GM23338 (cell line): ENCODE data around the gene PTRHD1. TPM values are rescaled to one million over a fixed set of nuclear protein-coding genes. Genes with fewer than 3 reads are reported as not detected.
"Not testable (repeated sequence)": the region's sequence is repeated elsewhere in the genome, so short reads cannot be mapped to it uniquely, and the experiment has no call there.

Source experiments
- ATAC-seq: fragments of 200-7000 bp; cut with Tn5 transposase; 3 replicates; pipeline ENCODE4 v1.9.1; 2020
- DNase-seq: peaks from one replicate; pipeline ENCODE4 v3.0.0-alpha.2; 2015; ENCODE audit warnings: low spot score
- H2AFZ ChIP-seq: fragments of 200-600 bp; sonication (generic); 2 replicates; pipeline ENCODE4 v1.8.0; 2016; ENCODE audit warnings: antibody characterized with exemption, mild to moderate bottlenecking, moderate library complexity
- H3F3A ChIP-seq: fragments of 200-600 bp; sonication (generic); replicated peaks from 2 replicates; pipeline ENCODE4 v1.8.0; 2017; ENCODE audit warnings: antibody characterized with exemption, mixed run types, low read depth
- H3K27ac ChIP-seq: fragments of 200-600 bp; sonication (generic); 2 replicates; pipeline ENCODE4 v1.6.1; 2016; ENCODE audit warnings: low read depth
- H3K27me3 ChIP-seq: fragments of 200-600 bp; sonication (generic); 2 replicates; pipeline ENCODE4 v1.8.0; 2016; ENCODE audit warnings: mild to moderate bottlenecking, mixed run types, moderate library complexity; ENCODE audit not compliant: insufficient read depth
- H3K36me3 ChIP-seq: fragments of 200-600 bp; sonication (generic); 2 replicates; pipeline ENCODE4 v1.8.0; 2016; ENCODE audit warnings: mild to moderate bottlenecking; ENCODE audit not compliant: insufficient read depth
- H3K4me1 ChIP-seq: fragments of 200-600 bp; sonication (generic); 2 replicates; pipeline ENCODE4 v1.8.0; 2016; ENCODE audit warnings: mild to moderate bottlenecking, moderate library complexity; ENCODE audit not compliant: insufficient read depth
- H3K4me2 ChIP-seq: fragments of 200-600 bp; sonication (generic); 2 replicates; pipeline ENCODE4 v1.7.1; 2017; ENCODE audit warnings: mixed run types
- H3K4me3 ChIP-seq: fragments of 200-600 bp; sonication (generic); 2 replicates; pipeline ENCODE4 v1.6.1; 2016; ENCODE audit warnings: mixed run types
- H3K79me2 ChIP-seq: fragments of 200-600 bp; sonication (generic); replicated peaks from 2 replicates; pipeline ENCODE4 v1.8.0; 2017; ENCODE audit warnings: mild to moderate bottlenecking; ENCODE audit not compliant: insufficient read depth
- H3K9me2 ChIP-seq: fragments of 200-600 bp; sonication (generic); 2 replicates; pipeline ENCODE4 v1.8.0; 2017; ENCODE audit not compliant: insufficient read depth
- H4K20me1 ChIP-seq: fragments of 200-600 bp; sonication (generic); replicated peaks from 2 replicates; pipeline ENCODE4 v1.8.0; 2017; ENCODE audit warnings: mild to moderate bottlenecking; ENCODE audit not compliant: insufficient read depth
- H3K27ac Mint-ChIP-seq: 2 replicates; pipeline ENCODE4 v1.8.0; 2020; ENCODE audit warnings: inconsistent platforms, mild to moderate bottlenecking, moderate library complexity, mixed read lengths
- H3K27me3 Mint-ChIP-seq: 3 replicates; pipeline ENCODE4 v1.8.0; 2022; ENCODE audit warnings: low read depth, mild to moderate bottlenecking, moderate library complexity, mixed read lengths, inconsistent platforms; ENCODE audit not compliant: insufficient read depth, poor library complexity
- H3K36me3 Mint-ChIP-seq: 3 replicates; pipeline ENCODE4 v1.8.0; 2021; ENCODE audit warnings: low read depth, mild to moderate bottlenecking, inconsistent platforms, moderate library complexity, mixed read lengths
- H3K4me1 Mint-ChIP-seq: 3 replicates; pipeline ENCODE4 v1.8.0; 2020; ENCODE audit warnings: mild to moderate bottlenecking, inconsistent platforms, mixed read lengths
- H3K4me3 Mint-ChIP-seq: 3 replicates; pipeline ENCODE4 v1.8.0; 2021; ENCODE audit warnings: moderate library complexity, mild to moderate bottlenecking, inconsistent platforms, mixed read lengths
- H3K9me3 Mint-ChIP-seq: 3 replicates; pipeline ENCODE4 v1.8.0; 2020; ENCODE audit warnings: moderate library complexity, mild to moderate bottlenecking, inconsistent platforms, mixed read lengths
- EZH2 ChIP-seq: fragments of 200-600 bp; sonication (generic); IDR thresholded peaks from one replicate; pipeline ENCODE4 v1.8.0; 2017; ENCODE audit warnings: antibody characterized with exemption, mild to moderate bottlenecking, low read depth; ENCODE audit not compliant: unreplicated experiment
- EZH2phosphoT487 ChIP-seq: fragments of 200-600 bp; sonication (generic); IDR thresholded peaks from one replicate; pipeline ENCODE4 v1.8.1; 2018; ENCODE audit warnings: antibody characterized with exemption; ENCODE audit not compliant: unreplicated experiment
- JUNB ChIP-seq: IDR thresholded peaks from one replicate; pipeline ENCODE4 v1.6.1; 2016; ENCODE audit warnings: antibody characterized with exemption; ENCODE audit not compliant: unreplicated experiment
- NANOG ChIP-seq: IDR thresholded peaks from 2 replicates; pipeline ENCODE4 v1.6.1; 2016; ENCODE audit warnings: antibody characterized with exemption, borderline replicate concordance
- POLR2AphosphoS5 ChIP-seq: IDR thresholded peaks from 2 replicates; pipeline ENCODE4 v1.6.1; 2016; ENCODE audit warnings: antibody characterized with exemption, low read depth
- STAT1 ChIP-seq: IDR thresholded peaks from one replicate; pipeline ENCODE4 v1.6.1; 2016; ENCODE audit warnings: antibody characterized with exemption; ENCODE audit not compliant: unreplicated experiment
- ZNF114 ChIP-seq: fragments of 250-450 bp; sonication (Bioruptor Pico); IDR thresholded peaks from 2 replicates; pipeline ENCODE4 v1.5.0; 2020; ENCODE audit warnings: mild to moderate bottlenecking, moderate library complexity
- ZNF331 ChIP-seq: fragments of 250-450 bp; sonication (Bioruptor Pico); IDR thresholded peaks from 2 replicates; pipeline ENCODE4 v1.5.0; 2020; ENCODE audit warnings: low read depth, mild to moderate bottlenecking, moderate library complexity
- polyA plus RNA-seq: library from polyadenylated mRNA; unstranded; fragments of >200 nt; fragmentation: Nextera tagmentation; extraction: Ambion mirVana; gene quantifications from 2 replicates; pipeline ENCODE4 v1.2.1, GENCODE V29; 2016
- total RNA-seq: library from RNA; depleted of rRNA; stranded (reverse); fragments of >200 nt; shearing (Covaris generic); gene quantifications from 2 replicates; pipeline ENCODE4 v1.2.3, GENCODE V29; 2014
- TF ChIP-seq, protein P1 (sequence below): IDR thresholded peaks from 2 replicates; pipeline ENCODE4 v1.6.1; 2016; ENCODE audit warnings: antibody characterized with exemption
- TF ChIP-seq, protein P2 (sequence below): IDR thresholded peaks from one replicate; pipeline ENCODE4 v1.6.1; 2018; ENCODE audit warnings: antibody characterized with exemption; ENCODE audit not compliant: unreplicated experiment

The PTRHD1 gene
- total and polyA plus RNA-seq, 2 experiments from 2014 or later = 46.9 to 105 TPM

DNA sequence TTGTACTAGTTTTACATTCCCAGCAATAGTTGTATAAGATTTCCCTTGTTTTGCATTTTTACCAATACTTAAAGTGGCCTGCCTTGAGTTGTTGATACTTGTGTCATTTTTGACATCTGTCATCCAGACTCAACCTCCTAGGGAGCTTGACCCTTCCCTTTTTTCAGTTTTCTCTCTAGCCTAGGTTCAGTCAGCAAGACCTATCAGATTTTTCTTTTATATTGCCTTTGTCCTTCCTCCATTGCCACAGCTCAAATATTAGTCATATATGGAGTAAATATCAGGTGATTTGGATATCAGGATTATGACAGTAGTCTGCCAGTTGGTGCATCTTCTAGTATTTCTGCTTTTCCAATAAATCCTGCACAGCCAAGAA lies 13.5 kb upstream of the PTRHD1 start (continued):
- TF ChIP-seq, protein P1, sequence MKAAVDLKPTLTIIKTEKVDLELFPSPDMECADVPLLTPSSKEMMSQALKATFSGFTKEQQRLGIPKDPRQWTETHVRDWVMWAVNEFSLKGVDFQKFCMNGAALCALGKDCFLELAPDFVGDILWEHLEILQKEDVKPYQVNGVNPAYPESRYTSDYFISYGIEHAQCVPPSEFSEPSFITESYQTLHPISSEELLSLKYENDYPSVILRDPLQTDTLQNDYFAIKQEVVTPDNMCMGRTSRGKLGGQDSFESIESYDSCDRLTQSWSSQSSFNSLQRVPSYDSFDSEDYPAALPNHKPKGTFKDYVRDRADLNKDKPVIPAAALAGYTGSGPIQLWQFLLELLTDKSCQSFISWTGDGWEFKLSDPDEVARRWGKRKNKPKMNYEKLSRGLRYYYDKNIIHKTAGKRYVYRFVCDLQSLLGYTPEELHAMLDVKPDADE = no peak
- TF ChIP-seq STAT1 = no peak
- no peak for TF ChIP-seq EZH2phosphoT487
- TF ChIP-seq EZH2 = no peak

DNA sequence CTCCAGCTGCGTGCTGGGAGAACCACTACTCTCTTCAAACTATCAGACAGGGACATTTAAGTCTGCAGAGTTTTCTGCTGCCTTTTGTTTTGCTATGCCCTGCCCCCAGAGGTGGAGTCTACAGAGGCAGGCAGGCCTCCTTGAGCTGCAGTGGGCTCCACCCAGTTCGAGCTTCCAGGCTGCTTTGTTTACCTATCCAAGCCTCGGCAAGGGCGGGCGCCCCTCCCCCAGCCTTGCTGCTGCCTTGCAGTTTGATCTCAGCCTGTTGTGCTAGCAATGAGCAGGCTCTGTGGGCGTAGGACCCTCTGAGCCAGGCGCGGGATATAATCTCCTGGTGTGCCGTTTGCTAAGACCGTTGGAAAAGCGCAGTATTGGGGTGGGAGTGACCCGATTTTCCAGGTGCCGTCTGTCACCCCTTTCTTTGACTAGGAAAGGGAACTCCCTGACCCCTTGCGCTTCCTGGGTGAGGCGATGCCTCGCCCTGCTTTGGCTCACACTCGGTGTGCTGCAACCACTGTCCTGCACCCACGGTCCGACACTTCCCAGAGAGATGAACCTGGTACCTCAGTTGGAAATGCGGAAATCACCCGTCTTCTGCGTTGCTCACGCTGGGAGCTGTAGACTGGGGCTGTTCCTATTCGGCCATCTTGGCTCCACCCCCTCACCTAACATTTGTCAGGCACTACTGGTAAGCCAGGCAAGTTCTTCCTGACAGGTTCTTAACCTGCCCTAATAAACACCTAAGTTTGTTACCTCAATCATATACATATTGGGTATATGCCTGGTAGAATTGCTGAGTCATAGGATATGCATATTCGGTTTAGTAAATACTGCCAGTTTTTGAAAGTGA lies 12.8 kb upstream of the PTRHD1 start:
- Mint-ChIP-seq H3K36me3 (peaks cover 75% of the 10 kb centered on the region), H3K9me3 (peaks cover 42% of the 10 kb centered on the region)
- H3F3A ChIP-seq, H3K4me1 ChIP-seq, H3K4me3 ChIP-seq, H3K4me2 ChIP-seq, ATAC-seq, H3K27ac ChIP-seq, H3K27me3 ChIP-seq, H3K27me3 Mint-ChIP-seq, H3K27ac Mint-ChIP-seq, H3K9me2 ChIP-seq, H3K4me3 Mint-ChIP-seq, H3K36me3 ChIP-seq, H3K4me1 Mint-ChIP-seq, DNase-seq, H2AFZ ChIP-seq, H4K20me1 ChIP-seq: not testable (repeated sequence)
- H3K79me2 ChIP-seq = peaks cover 93% of the 10 kb centered on the region

DNA sequence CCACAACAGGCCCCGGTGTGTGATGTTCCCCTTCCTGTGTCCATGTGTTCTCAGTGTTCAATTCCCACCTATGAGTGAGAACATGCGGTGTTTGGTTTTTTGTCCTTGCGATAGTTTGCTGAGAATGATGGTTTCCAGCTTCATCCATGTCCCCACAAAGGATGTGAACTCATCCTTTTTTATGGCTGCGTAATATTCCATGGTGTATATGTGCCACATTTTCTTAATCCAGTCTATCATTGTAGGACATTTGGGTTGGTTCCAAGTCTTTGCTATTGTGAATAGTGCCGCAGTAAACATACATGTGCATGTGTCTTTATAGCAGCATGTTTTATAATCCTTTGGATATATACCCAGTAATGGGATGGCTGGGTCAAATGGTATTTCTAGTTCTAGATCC lies 7.3 kb upstream of the PTRHD1 start:
- not testable (repeated sequence) for H3K27me3 Mint-ChIP-seq, H3F3A ChIP-seq, ATAC-seq, H3K4me3 ChIP-seq, H3K9me2 ChIP-seq, H3K27me3 ChIP-seq, H3K4me2 ChIP-seq, H2AFZ ChIP-seq, H3K27ac Mint-ChIP-seq, DNase-seq, H3K27ac ChIP-seq, H3K4me1 Mint-ChIP-seq, H3K4me3 Mint-ChIP-seq, H3K4me1 ChIP-seq
- H3K79me2 ChIP-seq = peaks cover 93% of the 10 kb centered on the region
- Mint-ChIP-seq H3K36me3 (peaks cover 92% of the 10 kb centered on the region), H3K9me3 (peaks cover 45% of the 10 kb centered on the region)
- peaks cover 14% of the 10 kb centered on the region; the same call in 1 of the 2 replicates for H3K36me3 ChIP-seq
- H4K20me1 ChIP-seq = peaks cover 28% of the 10 kb centered on the region

DNA sequence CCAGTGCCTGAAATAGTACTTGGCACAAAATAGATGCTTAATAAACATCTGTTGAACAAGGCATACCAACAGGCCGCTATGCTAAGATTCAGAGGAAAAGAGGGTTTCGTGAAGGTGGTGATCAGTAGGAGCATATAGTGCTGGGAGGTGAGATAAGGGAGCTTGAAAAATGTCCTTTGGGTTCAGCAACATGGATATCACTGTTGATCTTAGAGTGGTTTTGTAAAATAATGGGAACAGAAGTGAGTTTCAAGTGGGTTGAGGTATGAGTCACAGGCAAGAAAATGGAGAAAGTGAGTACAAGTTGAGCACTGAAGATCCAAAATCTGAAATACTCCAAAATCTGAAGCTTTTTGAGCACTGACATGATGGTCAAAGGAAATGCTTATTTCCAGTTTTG lies 4.5 kb upstream of the PTRHD1 start:
- Histone ChIP-seq H3K4me3 (no peak overlapping the region), H3K36me3 (peaks cover 14% of the 10 kb centered on the region; the same call in 1 of the 2 replicates), H3K9me2 (no peaks in the 10 kb centered on the region), H3K27me3 (no peaks in the 10 kb centered on the region), H3K4me1 (peaks cover 8% of the 10 kb centered on the region), H3K4me2 (no peak overlapping the region), H3K79me2 (peaks cover 92% of the 10 kb centered on the region), H3K27ac (0 out of 2 replicates have a peak overlapping the region, but pooled peaks have one; percentile 26), H3F3A (no peaks in the 10 kb centered on the region), H4K20me1 (peaks cover 28% of the 10 kb centered on the region), H2AFZ (no peak overlapping the region)
- no peak for DNase-seq
- Mint-ChIP-seq H3K36me3 (peaks cover 76% of the 10 kb centered on the region), H3K4me3 (no peak overlapping the region), H3K27ac (no peak overlapping the region), H3K27me3 (peaks cover 14% of the 10 kb centered on the region), H3K4me1 (peaks cover 12% of the 10 kb centered on the region; the same call in 2 of the 3 replicates), H3K9me3 (peaks cover 23% of the 10 kb centered on the region)
- ATAC-seq = no peak
- TF ChIP-seq ZNF331 (CRISPR knock-in tag) = no peak
- TF ChIP-seq ZNF114 (CRISPR knock-in tag) = no peak
- TF ChIP-seq, protein P2, sequence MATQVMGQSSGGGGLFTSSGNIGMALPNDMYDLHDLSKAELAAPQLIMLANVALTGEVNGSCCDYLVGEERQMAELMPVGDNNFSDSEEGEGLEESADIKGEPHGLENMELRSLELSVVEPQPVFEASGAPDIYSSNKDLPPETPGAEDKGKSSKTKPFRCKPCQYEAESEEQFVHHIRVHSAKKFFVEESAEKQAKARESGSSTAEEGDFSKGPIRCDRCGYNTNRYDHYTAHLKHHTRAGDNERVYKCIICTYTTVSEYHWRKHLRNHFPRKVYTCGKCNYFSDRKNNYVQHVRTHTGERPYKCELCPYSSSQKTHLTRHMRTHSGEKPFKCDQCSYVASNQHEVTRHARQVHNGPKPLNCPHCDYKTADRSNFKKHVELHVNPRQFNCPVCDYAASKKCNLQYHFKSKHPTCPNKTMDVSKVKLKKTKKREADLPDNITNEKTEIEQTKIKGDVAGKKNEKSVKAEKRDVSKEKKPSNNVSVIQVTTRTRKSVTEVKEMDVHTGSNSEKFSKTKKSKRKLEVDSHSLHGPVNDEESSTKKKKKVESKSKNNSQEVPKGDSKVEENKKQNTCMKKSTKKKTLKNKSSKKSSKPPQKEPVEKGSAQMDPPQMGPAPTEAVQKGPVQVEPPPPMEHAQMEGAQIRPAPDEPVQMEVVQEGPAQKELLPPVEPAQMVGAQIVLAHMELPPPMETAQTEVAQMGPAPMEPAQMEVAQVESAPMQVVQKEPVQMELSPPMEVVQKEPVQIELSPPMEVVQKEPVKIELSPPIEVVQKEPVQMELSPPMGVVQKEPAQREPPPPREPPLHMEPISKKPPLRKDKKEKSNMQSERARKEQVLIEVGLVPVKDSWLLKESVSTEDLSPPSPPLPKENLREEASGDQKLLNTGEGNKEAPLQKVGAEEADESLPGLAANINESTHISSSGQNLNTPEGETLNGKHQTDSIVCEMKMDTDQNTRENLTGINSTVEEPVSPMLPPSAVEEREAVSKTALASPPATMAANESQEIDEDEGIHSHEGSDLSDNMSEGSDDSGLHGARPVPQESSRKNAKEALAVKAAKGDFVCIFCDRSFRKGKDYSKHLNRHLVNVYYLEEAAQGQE = no peak
- no peak for TF ChIP-seq JUNB
- no peak for TF ChIP-seq POLR2AphosphoS5
- TF ChIP-seq NANOG = no peak
- TF ChIP-seq, protein P1 = no peak
